H1 (cell line): ENCODE measurements around the gene ZW10. TPM values are rescaled to one million over a fixed set of nuclear protein-coding genes. Genes with fewer than 3 reads are reported as not detected.
A peak's percentile ranks its signal among the peaks of the same experiment; 100 is the strongest.

Source experiments
- CTCF ChIA-PET: fragments of 300-600 bp; sonication (Branson Sonifier 250); formaldehyde crosslinking; loops from one replicate; lab custom pipeline; 2021; ENCODE audit not compliant: partially characterized antibody; lab: Charles Lee
- POLR2A ChIA-PET: fragments of 300-600 bp; sonication (Branson Sonifier 250); formaldehyde crosslinking; loops from one replicate; lab custom pipeline; 2021; ENCODE audit warnings: inconsistent platforms; ENCODE audit not compliant: partially characterized antibody; lab: Charles Lee
- DNase-seq, 2 experiments: peaks; one replicate each; pipeline versions ENCODE4 v3.0.0 to v3.0.0-alpha.2; 2010 to 2022; ENCODE audit warnings: low spot score in 2 of 2, low read depth in 1 of 2, mixed read lengths in 1 of 2
- FAIRE-seq: peaks from 2 replicates; lab custom pipeline; 2011; peaks lifted over from hg19 to GRCh38; lab: Jason Lieb, UNC
- H2AFZ ChIP-seq: 2 replicates; pipeline ENCODE4 v1.8.1; 2012; ENCODE audit warnings: low read length, inconsistent platforms
- H2AK5ac ChIP-seq: 2 replicates; pipeline ENCODE4 v1.6.1; 2013; ENCODE audit warnings: low read depth, low read length
- H2BK120ac ChIP-seq: replicated peaks from 2 replicates; pipeline ENCODE3; 2013; ENCODE audit warnings: low read depth, low read length, inconsistent platforms
- H2BK12ac ChIP-seq: 2 replicates; pipeline ENCODE4 v1.6.1; 2013; ENCODE audit warnings: low read depth, low read length
- H2BK15ac ChIP-seq: 2 replicates; pipeline ENCODE4 v1.6.1; 2013; ENCODE audit warnings: low read length
- H2BK20ac ChIP-seq: 2 replicates; pipeline ENCODE4 v1.6.1; 2013; ENCODE audit warnings: low read length
- H2BK5ac ChIP-seq: 2 replicates; pipeline ENCODE4 v1.6.1; 2013; ENCODE audit warnings: low read depth, low read length
- H3K14ac ChIP-seq: 2 replicates; pipeline ENCODE4 v1.6.1; 2013; ENCODE audit warnings: inconsistent platforms; ENCODE audit not compliant: insufficient read length
- H3K18ac ChIP-seq: 2 replicates; pipeline ENCODE4 v1.6.1; 2013; ENCODE audit warnings: low read length; ENCODE audit errors: extremely low read depth
- H3K23ac ChIP-seq: 2 replicates; pipeline ENCODE4 v1.6.1; 2013; ENCODE audit warnings: inconsistent platforms; ENCODE audit not compliant: insufficient read length
- H3K23me2 ChIP-seq: 2 replicates; pipeline ENCODE4 v1.6.1; 2013; ENCODE audit warnings: low read depth, low read length
- H3K27ac ChIP-seq: 2 replicates; pipeline ENCODE4 v1.6.1; 2011; ENCODE audit warnings: low read depth, low read length, inconsistent platforms
- H3K27me3 ChIP-seq, 4 experiments: replicated peaks in 1 of 4; 1 replicate in 1 of 4; 2 replicates in 3 of 4; pipeline versions ENCODE4 v1.6.1 to v1.8.1; 2011 to 2013; ENCODE audit warnings: low read length in 3 of 4, mild to moderate bottlenecking in 3 of 4, inconsistent platforms in 2 of 4, mixed read lengths in 2 of 4, moderate library complexity in 1 of 4; ENCODE audit not compliant: control insufficient read depth in 3 of 4, insufficient read depth in 3 of 4; ENCODE audit errors: extremely low read depth in 1 of 4
- H3K36me3 ChIP-seq, 4 experiments: 2 replicates each; pipeline versions ENCODE4 v1.6.1 to v1.8.1; 2011 to 2013; ENCODE audit warnings: mild to moderate bottlenecking in 4 of 4, low read length in 3 of 4, moderate library complexity in 2 of 4, control low read depth in 1 of 4, inconsistent platforms in 1 of 4; ENCODE audit not compliant: insufficient read depth in 4 of 4, control insufficient read depth in 2 of 4
- H3K4ac ChIP-seq: replicated peaks from 2 replicates; pipeline ENCODE3; 2013; ENCODE audit warnings: low read length, low read depth, mixed read lengths, inconsistent platforms; ENCODE audit not compliant: insufficient read length
- H3K4me1 ChIP-seq, 4 experiments: replicated peaks in 1 of 4; 1 replicate in 1 of 4; 2 replicates in 3 of 4; pipeline versions ENCODE4 v1.6.1 to v1.8.1; 2011 to 2013; ENCODE audit warnings: low read length in 3 of 4, inconsistent platforms in 2 of 4, mixed read lengths in 1 of 4; ENCODE audit not compliant: insufficient read depth in 4 of 4, control insufficient read depth in 3 of 4
- H3K4me2 ChIP-seq, 2 experiments: 2 replicates each; pipeline versions ENCODE4 v1.6.1 to v1.8.1; 2011 to 2013; ENCODE audit warnings: low read depth in 2 of 2, low read length in 2 of 2, control low read depth in 1 of 2, inconsistent platforms in 1 of 2, mild to moderate bottlenecking in 1 of 2; ENCODE audit not compliant: insufficient read depth in 1 of 2
- H3K4me3 ChIP-seq, 4 experiments: fragments of 200-600, 300-600 bp in 1 of 4; sonication (generic), shearing (Covaris generic), sonication (Bioruptor Twin) in 1 of 4; 2 replicates each; pipeline versions ENCODE4 v1.5.1 to v1.8.1; 2011 to 2016; ENCODE audit warnings: low read length in 4 of 4, low read depth in 3 of 4, control low read depth in 2 of 4, inconsistent platforms in 2 of 4, mild to moderate bottlenecking in 2 of 4, mixed read lengths in 1 of 4, moderate library complexity in 1 of 4; ENCODE audit not compliant: insufficient read depth in 2 of 4; ENCODE audit errors: extremely low read depth in 1 of 4
- H3K56ac ChIP-seq: replicated peaks from 2 replicates; pipeline ENCODE3; 2013; ENCODE audit warnings: low read depth, mild to moderate bottlenecking, mixed read lengths, low read length, inconsistent platforms; ENCODE audit not compliant: insufficient read length
- H3K79me1 ChIP-seq: 2 replicates; pipeline ENCODE4 v1.6.1; 2013; ENCODE audit warnings: low read depth, low read length, control low read depth
- H3K79me2 ChIP-seq, 2 experiments: 2 replicates each; pipeline versions ENCODE4 v1.6.1 to v1.8.1; 2012 to 2013; ENCODE audit warnings: low read length in 2 of 2, mild to moderate bottlenecking in 2 of 2, inconsistent platforms in 1 of 2; ENCODE audit not compliant: insufficient read depth in 2 of 2, control insufficient read depth in 1 of 2
- H3K9ac ChIP-seq, 4 experiments: replicated peaks in 1 of 4; 1 replicate in 1 of 4; 2 replicates in 3 of 4; pipeline versions ENCODE4 v1.6.1 to v1.8.1; 2011 to 2013; ENCODE audit warnings: low read depth in 3 of 4, low read length in 3 of 4, control low read depth in 2 of 4, mild to moderate bottlenecking in 2 of 4, moderate library complexity in 2 of 4, inconsistent platforms in 1 of 4; ENCODE audit errors: extremely low read depth in 1 of 4
- H3K9me3 ChIP-seq, 2 experiments: 2 replicates each; pipeline versions ENCODE4 v1.6.1 to v1.8.1; 2012 to 2013; ENCODE audit warnings: mild to moderate bottlenecking in 2 of 2, moderate library complexity in 2 of 2, control low read depth in 1 of 2, inconsistent platforms in 1 of 2, low read depth in 1 of 2, low read length in 1 of 2, mixed read lengths in 1 of 2; ENCODE audit not compliant: insufficient read depth in 2 of 2
- H4K20me1 ChIP-seq, 2 experiments: replicated peaks in 1 of 2; 2 replicates each; pipeline versions ENCODE3 to v1.8.1; 2011 to 2013; ENCODE audit warnings: inconsistent platforms in 2 of 2, low read length in 2 of 2, mild to moderate bottlenecking in 1 of 2; ENCODE audit not compliant: insufficient read depth in 2 of 2, control insufficient read depth in 1 of 2
- H4K5ac ChIP-seq: 2 replicates; pipeline ENCODE4 v1.6.1; 2013; ENCODE audit warnings: low read length, low read depth, mixed read lengths, inconsistent platforms; ENCODE audit not compliant: insufficient read length
- H4K8ac ChIP-seq: 2 replicates; pipeline ENCODE4 v1.8.0; 2013; ENCODE audit warnings: mild to moderate bottlenecking, moderate library complexity, low read length, inconsistent platforms; ENCODE audit not compliant: insufficient read depth; ENCODE audit errors: extremely low read depth
- H4K91ac ChIP-seq: replicated peaks from 2 replicates; pipeline ENCODE3; 2013; ENCODE audit warnings: low read length, mixed read lengths, inconsistent platforms; ENCODE audit not compliant: insufficient read length
- POU5F1 ChIP-seq: IDR thresholded peaks from 2 replicates; pipeline ENCODE4 v1.6.1; 2011; ENCODE audit warnings: low read depth, mild to moderate bottlenecking, low read length, moderate library complexity
- SP4 ChIP-seq: IDR thresholded peaks from 2 replicates; pipeline ENCODE4 v1.6.1; 2012; ENCODE audit warnings: low read length, inconsistent platforms
- ZNF274 ChIP-seq: IDR thresholded peaks from 2 replicates; pipeline ENCODE4 v1.7.0; 2012; ENCODE audit warnings: low read length, borderline replicate concordance; ENCODE audit errors: extremely low read depth
- WGBS, 2 experiments: shearing (Covaris generic) in 1 of 2; methylation state at CpG; one replicate each; pipeline versions ENCODE4 v1.1.6 to v1.1.7; 2013 to 2015; ENCODE audit warnings: low lambda C conversion rate in 2 of 2, mixed read lengths in 2 of 2, inconsistent platforms in 1 of 2, low coverage in 1 of 2, missing lambda C conversion rate in 1 of 2; ENCODE audit not compliant: insufficient replicate concordance in 2 of 2, insufficient coverage in 1 of 2, insufficient read length in 1 of 2; ENCODE audit errors: extremely low coverage in 1 of 2, missing lambda C conversion rate in 1 of 2; 5-methylcytosine and 5-hydroxymethylcytosine counted together
- long read RNA-seq, 2 experiments: library from RNA in 1 of 2; library from capped mRNA in 1 of 2; stranded (forward); transcript quantifications; one replicate each; pipeline ENCODE4 v2.0.0, GENCODE V29; 2021; ENCODE audit warnings: inconsistent platforms in 1 of 2
- polyA minus RNA-seq, 3 experiments: library from RNA; depleted of rRNA, polyadenylated mRNA; stranded (reverse); fragments of >200 nt; gene quantifications; 1 replicate in 2 of 3; 2 replicates in 1 of 3; pipeline ENCODE4 v1.2.3, GENCODE V29; 2011
- polyA plus RNA-seq, 7 experiments: library from polyadenylated mRNA; depleted of rRNA in 3 of 7; stranded (reverse) in 5 of 7; unstranded in 2 of 7; fragments of >200 nt in 5 of 7; fragments of 200-250 nt in 2 of 7; gene quantifications; 1 replicate in 5 of 7; 2 replicates in 1 of 7; 4 replicates in 1 of 7; pipeline versions ENCODE4 v1.2.1 to v1.2.3, GENCODE V29; 2011 to 2013; ENCODE audit warnings: missing spikeins in 2 of 7, mixed read lengths in 2 of 7
- total RNA-seq: library from RNA; stranded (reverse); fragmentation: NEBNext Ultra II Directional; extraction: Animal tissue kit (Norgen Biotek cat#: 25700); gene quantifications from 2 replicates; pipeline ENCODE4 v1.2.1, GENCODE V29; 2021
- TF ChIP-seq, protein P1 (sequence below): IDR thresholded peaks from 2 replicates; pipeline ENCODE4 v1.6.1; 2012; ENCODE audit warnings: inconsistent platforms

Gene ZW10, protein sequence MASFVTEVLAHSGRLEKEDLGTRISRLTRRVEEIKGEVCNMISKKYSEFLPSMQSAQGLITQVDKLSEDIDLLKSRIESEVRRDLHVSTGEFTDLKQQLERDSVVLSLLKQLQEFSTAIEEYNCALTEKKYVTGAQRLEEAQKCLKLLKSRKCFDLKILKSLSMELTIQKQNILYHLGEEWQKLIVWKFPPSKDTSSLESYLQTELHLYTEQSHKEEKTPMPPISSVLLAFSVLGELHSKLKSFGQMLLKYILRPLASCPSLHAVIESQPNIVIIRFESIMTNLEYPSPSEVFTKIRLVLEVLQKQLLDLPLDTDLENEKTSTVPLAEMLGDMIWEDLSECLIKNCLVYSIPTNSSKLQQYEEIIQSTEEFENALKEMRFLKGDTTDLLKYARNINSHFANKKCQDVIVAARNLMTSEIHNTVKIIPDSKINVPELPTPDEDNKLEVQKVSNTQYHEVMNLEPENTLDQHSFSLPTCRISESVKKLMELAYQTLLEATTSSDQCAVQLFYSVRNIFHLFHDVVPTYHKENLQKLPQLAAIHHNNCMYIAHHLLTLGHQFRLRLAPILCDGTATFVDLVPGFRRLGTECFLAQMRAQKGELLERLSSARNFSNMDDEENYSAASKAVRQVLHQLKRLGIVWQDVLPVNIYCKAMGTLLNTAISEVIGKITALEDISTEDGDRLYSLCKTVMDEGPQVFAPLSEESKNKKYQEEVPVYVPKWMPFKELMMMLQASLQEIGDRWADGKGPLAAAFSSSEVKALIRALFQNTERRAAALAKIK
- total RNA-seq (24.4 and 25.3 TPM in 2 replicates), polyA plus RNA-seq (2011; rRNA removed) (5.9 and 9.0 TPM in 2 replicates), polyA minus RNA-seq (2011; rRNA and poly(A)+ RNA removed) (20.3 and 30.7 TPM in 2 replicates)
- polyA plus RNA-seq (2011; cell fraction: cytosol; rRNA removed): 11.5 TPM
- 7.6 TPM for polyA plus RNA-seq (2011; cell fraction: nucleus; rRNA removed)
- polyA plus RNA-seq (2012, experiment 1 of 2): 15.7 to 24.4 TPM (median 18.7 TPM) in 4 replicates
- 2.3 TPM for polyA plus RNA-seq (2012, experiment 2 of 2)
- 15.2 TPM for polyA plus RNA-seq (2013, experiment 1 of 2)
- 15.2 TPM for polyA plus RNA-seq (2013, experiment 2 of 2)
- polyA minus RNA-seq (2011; cell fraction: cytosol; rRNA and poly(A)+ RNA removed): 13.6 TPM
- 20.8 TPM for polyA minus RNA-seq (2011; cell fraction: nucleus; rRNA and poly(A)+ RNA removed)
- long read RNA-seq, experiment 1, transcript ZW10-201 (16 exons, 2,992 nt): major isoform, 9 of 41 reads
- long read RNA-seq, experiment 1, partial matches to known transcripts: 21 of 41 reads
- long read RNA-seq, experiment 1, other reads (novel, unspliced or antisense): 11 of 41 reads
- long read RNA-seq, experiment 2, transcript ZW10-201 (16 exons, 2,992 nt): major isoform, 7 of 16 reads
- long read RNA-seq, experiment 2, partial matches to known transcripts: 4 of 16 reads
- long read RNA-seq, experiment 2, other reads (novel, unspliced or antisense): 5 of 16 reads

DNA sequence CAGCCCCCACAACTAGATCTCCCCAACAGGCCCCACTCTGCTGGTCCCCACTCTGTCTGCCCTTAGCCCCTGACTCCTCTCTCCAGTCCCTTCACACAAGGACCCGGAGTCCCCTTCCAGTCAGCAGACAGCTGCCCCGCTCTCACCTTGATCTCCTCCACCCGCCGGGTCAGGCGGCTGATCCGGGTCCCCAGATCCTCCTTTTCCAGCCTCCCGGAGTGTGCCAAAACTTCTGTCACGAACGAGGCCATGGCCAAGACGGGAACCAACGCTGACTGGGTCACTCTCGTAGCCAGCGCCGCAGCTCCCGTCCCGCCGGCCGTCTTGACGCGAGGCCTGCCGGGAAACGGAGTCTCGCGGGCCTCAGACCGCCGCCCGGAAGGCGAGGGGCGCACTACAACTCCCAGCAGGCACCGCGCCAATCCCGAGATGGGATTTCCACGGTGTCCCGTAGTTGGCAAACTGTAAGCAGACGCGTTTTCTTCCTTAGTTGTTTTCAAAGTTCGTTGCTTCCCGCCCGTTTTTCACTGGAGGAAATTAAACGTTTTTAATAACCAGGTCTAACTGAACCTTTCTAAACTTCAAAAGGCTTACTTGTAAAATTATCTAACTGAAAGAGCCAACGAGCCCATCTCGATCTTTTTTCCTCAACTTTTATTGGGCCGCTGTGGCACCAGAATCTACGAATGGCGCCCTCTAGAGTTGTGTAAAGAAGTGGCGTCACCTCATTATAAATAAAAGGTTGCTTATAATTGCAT is at the start of gene ZW10:
TSS of gene ZW10 (minus strand) at position 277 of the 758 bp plus-strand sequence. CDS start at position 251, 26 bp downstream.
- Histone ChIP-seq H3K4ac (no peak within 1 kb of the TSS), H3K79me2 (peaks cover 0 to 24% of the 10 kb centered on the region in 2 experiments; a peak in 2 of 4 replicates), H2AFZ (peak within 1 kb of the TSS; percentile 81), H3K23me2 (no peaks in the 10 kb centered on the region; the same call in 1 of the 2 replicates), H4K5ac (no peak within 1 kb of the TSS), H3K9me3 (no peaks in the 10 kb centered on the region), H3K79me1 (no peaks in the 10 kb centered on the region; the same call in 1 of the 2 replicates), H3K18ac (no peak within 1 kb of the TSS; the same call in 1 of the 2 replicates), H3K27me3 (no peaks in the 10 kb centered on the region), H4K91ac (peak within 1 kb of the TSS; percentile 70), H3K27ac (peak within 1 kb of the TSS; percentile 19; the same call in 1 of the 2 replicates), H3K23ac (no peak within 1 kb of the TSS), H3K4me2 (peak within 1 kb of the TSS; percentile 47 to 66), H2BK15ac (no peak within 1 kb of the TSS), H3K56ac (no peak within 1 kb of the TSS), H2BK12ac (no peak within 1 kb of the TSS), H4K8ac (peak within 1 kb of the TSS; percentile 92; the same call in 1 of the 2 replicates), H3K14ac (no peak within 1 kb of the TSS), H3K4me1 (no peaks in the 10 kb centered on the region), H2BK20ac (no peak within 1 kb of the TSS), H2BK5ac (peak within 1 kb of the TSS; percentile 69; the same call in 1 of the 2 replicates), H3K4me3 (peak within 1 kb of the TSS; percentile 88 to 95 (median 92)), H4K20me1 (no peaks in the 10 kb centered on the region), H3K36me3 (peaks cover 0 to 10% (median 3%) of the 10 kb centered on the region in 4 experiments; a peak in 5 of 8 replicates), H2BK120ac (no peak within 1 kb of the TSS), H3K9ac (peak within 1 kb of the TSS; percentile 73 to 90 (median 78)), H2AK5ac (no peak within 1 kb of the TSS)
- WGBS, 2 experiments: 2% methylated on average over 46 of the region's 46 CpGs; no CpG with 5 or more reads in 1 of the 2 experiments
- CTCF ChIA-PET: interaction anchor here (0.6 to 1.2 kb wide), 7 partner anchors 9 to 928 kb away, joined by 3 to 5 read pairs (median 3); no protein-coding TSS in a partner anchor
- POLR2A ChIA-PET: interaction anchor here (1.1 to 1.2 kb wide), 5 partner anchors 23 to 100 kb away, joined by 3 to 5 read pairs (median 3); no protein-coding TSS in a partner anchor
- FAIRE-seq: no peak
- peak; percentile 82 to 89 for DNase-seq
- TF ChIP-seq SP4: no peak
- 0 out of 2 replicates have a peak, but pooled peaks have one; percentile 11 for TF ChIP-seq POU5F1
- TF ChIP-seq ZNF274: no peak
- TF ChIP-seq, protein P1, sequence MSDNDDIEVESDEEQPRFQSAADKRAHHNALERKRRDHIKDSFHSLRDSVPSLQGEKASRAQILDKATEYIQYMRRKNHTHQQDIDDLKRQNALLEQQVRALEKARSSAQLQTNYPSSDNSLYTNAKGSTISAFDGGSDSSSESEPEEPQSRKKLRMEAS: peak; percentile 28
